Neuronal stem cell (in vitro differentiated cells): Measurements from ENCODE around the gene CSRNP2.

ENCODE experiments used
- DNase-seq: peaks from one replicate; pipeline ENCODE4 v3.0.0-alpha.2; 2013; ENCODE audit warnings: low spot score
- H2AFZ ChIP-seq: one replicate; pipeline ENCODE4 v1.6.1; 2013; ENCODE audit warnings: mild to moderate bottlenecking, low read length, inconsistent platforms
- H2AK5ac ChIP-seq: 2 replicates; pipeline ENCODE4 v1.6.1; 2013; ENCODE audit warnings: low read depth, mild to moderate bottlenecking, inconsistent platforms, low read length, moderate library complexity, mixed read lengths
- H2BK120ac ChIP-seq: 2 replicates; pipeline ENCODE4 v1.6.1; 2013; ENCODE audit warnings: low read depth, mild to moderate bottlenecking, inconsistent platforms, low read length, moderate library complexity, mixed read lengths
- H2BK12ac ChIP-seq: one replicate; pipeline ENCODE4 v1.6.1; 2013; ENCODE audit warnings: low read length, inconsistent platforms
- H2BK15ac ChIP-seq: 2 replicates; pipeline ENCODE4 v1.6.1; 2013; ENCODE audit warnings: mild to moderate bottlenecking, low read length, inconsistent platforms, mixed read lengths
- H2BK5ac ChIP-seq: one replicate; pipeline ENCODE4 v1.6.1; 2013; ENCODE audit warnings: inconsistent platforms, mild to moderate bottlenecking, low read length, moderate library complexity
- H3K14ac ChIP-seq: one replicate; pipeline ENCODE4 v1.6.1; 2013; ENCODE audit warnings: low read length, inconsistent platforms
- H3K18ac ChIP-seq: 2 replicates; pipeline ENCODE4 v1.6.1; 2013; ENCODE audit warnings: low read length, inconsistent platforms
- H3K23ac ChIP-seq: 2 replicates; pipeline ENCODE4 v1.6.1; 2013; ENCODE audit warnings: low read depth, mild to moderate bottlenecking, mixed read lengths, low read length, inconsistent platforms; ENCODE audit not compliant: poor library complexity
- H3K27ac ChIP-seq: replicated peaks from 3 replicates; pipeline ENCODE4 v1.5.1; 2013; ENCODE audit warnings: low read length, inconsistent platforms
- H3K27me3 ChIP-seq, 3 experiments: 2 replicates each; pipeline ENCODE4 v1.6.1; 2013; ENCODE audit warnings: low read length in 3 of 3, mild to moderate bottlenecking in 2 of 3, inconsistent platforms in 1 of 3, low read depth in 1 of 3, mixed read lengths in 1 of 3, moderate library complexity in 1 of 3; ENCODE audit not compliant: control insufficient read depth in 3 of 3, insufficient read depth in 3 of 3
- H3K36me3 ChIP-seq, 2 donors: replicated peaks in 1 of 2; 2 replicates each; pipeline ENCODE4 v1.6.1; 2013; ENCODE audit warnings: low read length in 2 of 2; ENCODE audit not compliant: control insufficient read depth in 2 of 2, insufficient read depth in 2 of 2
- H3K4ac ChIP-seq: 2 replicates; pipeline ENCODE4 v1.6.1; 2013; ENCODE audit warnings: inconsistent platforms, mild to moderate bottlenecking, low read length, moderate library complexity
- H3K4me1 ChIP-seq, 2 donors: 1 replicate in 1 of 2; 2 replicates in 1 of 2; pipeline ENCODE4 v1.6.1; 2013; ENCODE audit warnings: low read length in 2 of 2, low read depth in 1 of 2; ENCODE audit not compliant: control insufficient read depth in 2 of 2, insufficient read depth in 1 of 2
- H3K4me2 ChIP-seq: one replicate; pipeline ENCODE4 v1.6.1; 2013; ENCODE audit warnings: mild to moderate bottlenecking, low read length, inconsistent platforms; ENCODE audit not compliant: insufficient read depth, poor library complexity, severe bottlenecking
- H3K4me3 ChIP-seq, 2 donors: 2 replicates each; pipeline ENCODE4 v1.5.1; 2013; ENCODE audit warnings: low read length in 2 of 2, mild to moderate bottlenecking in 2 of 2, inconsistent platforms in 1 of 2, moderate library complexity in 1 of 2
- H3K79me1 ChIP-seq: one replicate; pipeline ENCODE4 v1.6.1; 2013; ENCODE audit warnings: low read depth, mild to moderate bottlenecking, inconsistent platforms, low read length, moderate library complexity
- H3K9ac ChIP-seq: one replicate; pipeline ENCODE4 v1.6.1; 2013; ENCODE audit warnings: mild to moderate bottlenecking, low read depth, low read length, inconsistent platforms; ENCODE audit not compliant: poor library complexity
- H3K9me3 ChIP-seq, 2 donors: replicated peaks in 1 of 2; 2 replicates each; pipeline versions ENCODE3 to v1.6.1; 2013; ENCODE audit warnings: low read length in 2 of 2, mild to moderate bottlenecking in 2 of 2, inconsistent platforms in 1 of 2, low read depth in 1 of 2, mixed read lengths in 1 of 2, moderate library complexity in 1 of 2; ENCODE audit not compliant: control insufficient read depth in 2 of 2, insufficient read depth in 1 of 2
- H4K8ac ChIP-seq: one replicate; pipeline ENCODE4 v1.6.1; 2013; ENCODE audit warnings: low read depth, mild to moderate bottlenecking, inconsistent platforms, low read length, moderate library complexity
- H4K91ac ChIP-seq: one replicate; pipeline ENCODE4 v1.6.1; 2013; ENCODE audit warnings: low read length, low read depth, mild to moderate bottlenecking, inconsistent platforms; ENCODE audit not compliant: poor library complexity
- WGBS, 2 donors: extraction: QIAGEN DNeasy Blood & Tissue Kit; methylation state at CpG; one replicate each; pipeline ENCODE4 v1.1.7; 2013; ENCODE audit warnings: missing lambda C conversion rate in 2 of 2, mixed read lengths in 1 of 2; ENCODE audit not compliant: insufficient read length in 2 of 2, insufficient replicate concordance in 1 of 2; ENCODE audit errors: extremely low coverage in 2 of 2; 5-methylcytosine and 5-hydroxymethylcytosine counted together

Gene CSRNP2

DNA sequence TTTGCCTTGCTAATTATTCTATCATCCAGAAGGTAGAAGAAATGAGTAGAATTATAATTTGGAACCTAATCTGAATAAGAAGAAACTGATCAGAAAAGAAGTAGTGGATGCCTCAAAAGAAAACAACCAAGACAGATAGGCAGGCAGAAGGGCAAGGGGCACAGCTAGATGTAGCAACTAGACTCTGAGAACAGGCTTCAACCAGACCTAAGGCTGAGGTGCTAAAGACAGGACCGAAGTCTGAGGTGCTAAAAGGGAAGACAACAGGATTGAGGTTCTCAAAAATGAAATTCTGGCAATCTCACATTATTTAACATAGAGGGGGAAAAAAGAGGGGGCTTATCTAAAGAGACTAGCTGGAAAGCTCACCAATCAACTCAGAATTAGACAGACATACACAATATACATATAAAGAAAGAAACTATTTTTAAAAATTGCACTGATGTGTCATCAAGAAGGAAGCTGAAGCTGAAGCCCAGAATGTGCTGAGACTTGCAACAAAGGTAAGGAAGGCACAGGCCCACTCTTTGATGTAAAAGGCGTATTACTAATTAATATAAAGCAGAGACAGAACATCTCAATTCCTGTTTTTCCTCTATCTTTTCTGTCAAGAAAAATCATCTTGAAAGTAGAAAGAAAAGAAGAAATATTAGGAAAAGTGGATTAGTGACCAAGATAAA lies 43.8 kb upstream of the CSRNP2 start:
- H3K27me3 ChIP-seq: no peaks in the 10 kb centered on the region
- no peak overlapping the region for H3K23ac ChIP-seq
- DNase-seq: no peak
- peaks cover 2 to 13% of the 10 kb centered on the region in 2 donors for H3K36me3 ChIP-seq
- no peaks in the 10 kb centered on the region for H3K4me1 ChIP-seq
- H3K4ac ChIP-seq: no peak overlapping the region
- H2AFZ ChIP-seq: no peak overlapping the region
- no peak overlapping the region for H4K8ac ChIP-seq
- H3K9ac ChIP-seq: no peak overlapping the region
- H2AK5ac ChIP-seq: no peak overlapping the region
- H2BK12ac ChIP-seq: no peak overlapping the region
- H3K79me1 ChIP-seq: no peaks in the 10 kb centered on the region
- no peak overlapping the region for H4K91ac ChIP-seq
- no peak overlapping the region for H2BK120ac ChIP-seq
- no peak overlapping the region for H3K4me2 ChIP-seq
- no peaks in the 10 kb centered on the region for H3K9me3 ChIP-seq
- no peak overlapping the region for H3K4me3 ChIP-seq
- H3K14ac ChIP-seq: no peak overlapping the region
- H2BK5ac ChIP-seq: no peak overlapping the region
- H2BK15ac ChIP-seq: no peak overlapping the region
- no peak overlapping the region for H3K18ac ChIP-seq
- H3K27ac ChIP-seq: no peak overlapping the region
- WGBS, 2 donors: no CpG with 5 or more reads among the region's 2 CpGs

DNA sequence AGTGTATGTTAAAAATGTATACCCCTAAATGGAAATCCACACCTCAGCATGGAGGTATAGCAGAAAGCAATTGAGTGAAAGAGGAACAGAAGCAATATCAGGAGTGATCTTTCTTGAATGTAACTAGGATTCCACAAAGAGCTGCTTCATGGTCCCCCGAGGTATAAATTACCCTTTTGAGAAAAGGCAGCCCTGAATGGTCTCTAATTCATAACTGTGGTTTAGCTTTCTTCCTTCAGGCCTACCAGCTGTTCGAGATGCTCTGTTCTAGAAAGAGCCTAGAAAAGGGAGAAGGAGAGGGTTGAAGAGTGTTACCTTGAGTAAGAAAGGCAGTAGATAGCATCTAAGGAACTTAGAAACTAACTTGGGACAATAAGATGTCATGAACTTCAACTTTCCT lies 42.9 kb upstream of the CSRNP2 start:
- Histone ChIP-seq H3K27ac (no peak overlapping the region), H3K4me2 (no peak overlapping the region), H3K9me3 (no peaks in the 10 kb centered on the region), H3K4ac (no peak overlapping the region), H4K8ac (no peak overlapping the region), H2BK5ac (no peak overlapping the region), H2AK5ac (no peak overlapping the region), H3K14ac (no peak overlapping the region), H3K4me3 (no peak overlapping the region), H3K27me3 (no peaks in the 10 kb centered on the region), H2BK15ac (no peak overlapping the region), H2AFZ (no peak overlapping the region), H3K36me3 (peaks cover 2 to 13% of the 10 kb centered on the region in 2 donors), H3K9ac (no peak overlapping the region), H3K18ac (no peak overlapping the region), H4K91ac (no peak overlapping the region), H2BK12ac (no peak overlapping the region), H3K23ac (no peak overlapping the region), H3K4me1 (no peaks in the 10 kb centered on the region), H3K79me1 (no peaks in the 10 kb centered on the region), H2BK120ac (no peak overlapping the region)
- WGBS, 2 donors: no CpG with 5 or more reads among the region's 2 CpGs
- no peak for DNase-seq

DNA sequence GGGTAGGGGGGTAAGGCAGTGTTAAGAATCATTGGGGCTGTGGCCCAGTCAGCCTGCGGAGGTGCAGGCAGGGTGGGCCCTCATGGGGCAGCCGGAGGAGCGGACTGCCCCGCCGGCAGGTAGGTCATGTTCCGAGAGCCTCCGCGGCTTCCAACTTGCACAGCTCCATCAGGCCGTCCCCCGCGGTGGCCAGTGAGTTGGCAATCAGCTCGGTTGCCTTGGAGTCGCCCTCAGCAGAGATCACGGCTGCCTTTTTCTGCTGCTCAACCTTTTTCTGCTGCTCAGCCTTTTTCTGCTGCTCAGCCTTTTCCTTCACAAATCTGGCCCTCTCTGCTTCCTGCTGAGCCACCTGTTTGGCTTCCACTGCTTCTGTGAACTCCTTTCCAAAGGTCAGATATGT lies 41.1 kb upstream of the CSRNP2 start:
- H3K18ac ChIP-seq: no peak overlapping the region
- DNase-seq: no peak
- H3K9me3 ChIP-seq: no peaks in the 10 kb centered on the region
- no peak overlapping the region for H3K14ac ChIP-seq
- H2BK5ac ChIP-seq: no peak overlapping the region
- H3K4me2 ChIP-seq: no peak overlapping the region
- no peak overlapping the region for H3K4me3 ChIP-seq
- H3K27me3 ChIP-seq: no peaks in the 10 kb centered on the region
- H3K4me1 ChIP-seq: no peaks in the 10 kb centered on the region
- H2BK120ac ChIP-seq: no peak overlapping the region
- no peak overlapping the region for H2AFZ ChIP-seq
- no CpG with 5 or more reads among the region's 14 CpGs for WGBS, 2 donors
- no peak overlapping the region for H2AK5ac ChIP-seq
- H3K27ac ChIP-seq: no peak overlapping the region
- peaks cover 2 to 13% of the 10 kb centered on the region in 2 donors for H3K36me3 ChIP-seq
- no peak overlapping the region for H3K23ac ChIP-seq
- no peaks in the 10 kb centered on the region for H3K79me1 ChIP-seq
- no peak overlapping the region for H4K91ac ChIP-seq
- H2BK15ac ChIP-seq: no peak overlapping the region
- no peak overlapping the region for H3K9ac ChIP-seq
- no peak overlapping the region for H4K8ac ChIP-seq
- no peak overlapping the region for H3K4ac ChIP-seq
- H2BK12ac ChIP-seq: no peak overlapping the region

DNA sequence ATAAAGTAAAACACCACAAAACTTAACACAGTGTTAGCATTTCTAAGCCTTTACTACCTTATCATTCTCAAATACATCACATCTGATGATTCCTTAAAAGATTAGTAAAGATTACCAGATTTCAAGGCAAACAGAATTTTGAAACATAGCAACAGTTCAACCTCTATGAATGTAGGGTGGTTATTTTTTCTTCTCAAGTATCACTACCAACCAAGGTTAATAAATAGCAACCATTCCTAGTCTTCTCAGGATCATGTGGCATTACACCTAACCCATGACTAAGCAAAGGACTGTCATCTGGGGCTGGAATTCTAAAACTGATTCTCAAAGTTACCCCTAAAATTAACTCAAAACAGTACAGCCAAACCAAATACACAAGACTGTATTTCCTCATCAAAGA lies 39.4 kb upstream of the CSRNP2 start:
- Histone ChIP-seq H2BK12ac (no peak overlapping the region), H2BK15ac (no peak overlapping the region), H3K9me3 (peaks cover 1 to 7% of the 10 kb centered on the region in 2 donors), H4K8ac (no peak overlapping the region), H2AK5ac (no peak overlapping the region), H3K4me1 (no peaks in the 10 kb centered on the region), H3K4me2 (no peak overlapping the region), H3K9ac (no peak overlapping the region), H3K36me3 (peaks cover 5 to 26% of the 10 kb centered on the region in 2 donors), H3K79me1 (no peaks in the 10 kb centered on the region), H3K27me3 (no peaks in the 10 kb centered on the region), H2BK5ac (no peak overlapping the region), H3K23ac (no peak overlapping the region), H3K14ac (no peak overlapping the region), H2BK120ac (no peak overlapping the region), H3K4ac (no peak overlapping the region), H3K18ac (no peak overlapping the region), H3K4me3 (no peak overlapping the region), H2AFZ (no peak overlapping the region), H3K27ac (no peak overlapping the region), H4K91ac (no peak overlapping the region)
- DNase-seq: no peak
